Type B pancreatic cell (in vitro differentiated cells): ENCODE measurements around the gene OXCT1. TPM values are rescaled to one million over a fixed set of nuclear protein-coding genes. Genes with fewer than 3 reads are reported as not detected.

Source experiments
- DNase-seq: peaks from one replicate; pipeline ENCODE4 v3.0.0; 2021; ENCODE audit warnings: mixed read lengths; ENCODE audit not compliant: unreplicated experiment; ENCODE audit errors: extremely low spot score
- H3K27ac Mint-ChIP-seq: 2 replicates; pipeline ENCODE4 v1.8.0; 2021; ENCODE audit warnings: mild to moderate bottlenecking, mixed read lengths
- H3K27me3 Mint-ChIP-seq: 2 replicates; pipeline ENCODE4 v1.8.0; 2021; ENCODE audit warnings: mixed read lengths
- H3K36me3 Mint-ChIP-seq: 2 replicates; pipeline ENCODE4 v1.8.0; 2021; ENCODE audit warnings: mixed read lengths
- H3K4me1 Mint-ChIP-seq: one replicate; pipeline ENCODE4 v1.8.0; 2021; ENCODE audit warnings: mixed read lengths; ENCODE audit not compliant: unreplicated experiment
- H3K4me3 Mint-ChIP-seq: 2 replicates; pipeline ENCODE4 v1.8.0; 2021; ENCODE audit warnings: mild to moderate bottlenecking, mixed read lengths
- H3K9me3 Mint-ChIP-seq: 2 replicates; pipeline ENCODE4 v1.8.0; 2021; ENCODE audit warnings: mixed read lengths
- CTCF ChIP-seq: fragments of 200-600 bp; sonication (generic); conservative IDR thresholded peaks from 2 replicates; pipeline ENCODE4 v1.5.0; 2021; ENCODE audit warnings: antibody characterized with exemption, mild to moderate bottlenecking
- total RNA-seq: library from RNA; stranded (reverse); gene quantifications from 2 replicates; pipeline ENCODE4 v1.2.1, GENCODE V29; 2021; ENCODE audit warnings: low replicate concordance

Gene OXCT1
- total RNA-seq, 1 donor from 2014 or later = 26.4 TPM

- Mint-ChIP-seq H3K4me3 (no peak overlapping the region), H3K27ac (no peak overlapping the region), H3K9me3 (no peaks in the 10 kb centered on the region), H3K4me1 (peaks cover 23% of the 10 kb centered on the region), H3K36me3 (peaks cover 27% of the 10 kb centered on the region), H3K27me3 (no peaks in the 10 kb centered on the region)
- no peak for DNase-seq
- no peak for TF ChIP-seq CTCF
These were observed 74.2 kb downstream of the OXCT1 start for GRCh38 chr5:41796061-41796460.

GRCh38 chr5:41795125-41795524 is 75.1 kb downstream of the OXCT1 start:
- Mint-ChIP-seq H3K9me3 (no peaks in the 10 kb centered on the region), H3K4me1 (peaks cover 26% of the 10 kb centered on the region), H3K4me3 (no peak overlapping the region), H3K36me3 (peaks cover 20% of the 10 kb centered on the region), H3K27me3 (no peaks in the 10 kb centered on the region), H3K27ac (peak overlapping the region; percentile 9)
- TF ChIP-seq CTCF = no peak
- no peak for DNase-seq

- Mint-ChIP-seq H3K4me1 (peaks cover 32% of the 10 kb centered on the region), H3K9me3 (no peaks in the 10 kb centered on the region), H3K36me3 (peaks cover 17% of the 10 kb centered on the region), H3K27ac (peak overlapping the region; percentile 48), H3K27me3 (no peaks in the 10 kb centered on the region), H3K4me3 (peak overlapping the region; percentile 51)
- no peak for DNase-seq
- TF ChIP-seq CTCF = no peak
These were observed 75.8 kb downstream of the OXCT1 start for GRCh38 chr5:41794471-41794870.

GRCh38 chr5:41793141-41793770 is 77.0 kb downstream of the OXCT1 start:
- no peak for DNase-seq
- Mint-ChIP-seq H3K4me1 (peaks cover 32% of the 10 kb centered on the region), H3K4me3 (no peak overlapping the region), H3K27ac (no peak overlapping the region), H3K36me3 (peaks cover 17% of the 10 kb centered on the region), H3K27me3 (no peaks in the 10 kb centered on the region), H3K9me3 (no peaks in the 10 kb centered on the region)
- no peak for TF ChIP-seq CTCF

GRCh38 chr5:41790038-41790776 is 80.0 kb downstream of the OXCT1 start:
- TF ChIP-seq CTCF = no peak
- no peaks in the 10 kb centered on the region for H3K27me3 Mint-ChIP-seq
- no peak overlapping the region for H3K27ac Mint-ChIP-seq
- peaks cover 7% of the 10 kb centered on the region for H3K36me3 Mint-ChIP-seq
- DNase-seq = no peak
- H3K9me3 Mint-ChIP-seq = no peaks in the 10 kb centered on the region
- peaks cover 52% of the 10 kb centered on the region for H3K4me1 Mint-ChIP-seq
- no peak overlapping the region for H3K4me3 Mint-ChIP-seq
